Esophagus squamous epithelium (tissue), 4 donors: ENCODE measurements around the gene FNIP2.
"Not testable (repeated sequence)": the region's sequence is repeated elsewhere in the genome, so short reads cannot be mapped to it uniquely, and the experiment has no call there.

Experiments
- POLR2A ChIP-seq, 4 donors: fragments of 450-650 bp; IDR thresholded peaks; one replicate each; pipeline ENCODE4 v1.6.1; 2017; ENCODE audit warnings: antibody characterized with exemption in 4 of 4, mild to moderate bottlenecking in 4 of 4, moderate library complexity in 3 of 4
- TF ChIP-seq, protein P1 (sequence below), 6 experiments: fragments of 450-650 bp in 4 of 6; fragments of 200-600 bp in 2 of 6; sonication (generic) in 2 of 6; IDR thresholded peaks; one replicate each; pipeline ENCODE4 v1.5.1; 2016 to 2019; ENCODE audit warnings: antibody characterized with exemption in 6 of 6, mild to moderate bottlenecking in 4 of 6, moderate library complexity in 4 of 6

DNA sequence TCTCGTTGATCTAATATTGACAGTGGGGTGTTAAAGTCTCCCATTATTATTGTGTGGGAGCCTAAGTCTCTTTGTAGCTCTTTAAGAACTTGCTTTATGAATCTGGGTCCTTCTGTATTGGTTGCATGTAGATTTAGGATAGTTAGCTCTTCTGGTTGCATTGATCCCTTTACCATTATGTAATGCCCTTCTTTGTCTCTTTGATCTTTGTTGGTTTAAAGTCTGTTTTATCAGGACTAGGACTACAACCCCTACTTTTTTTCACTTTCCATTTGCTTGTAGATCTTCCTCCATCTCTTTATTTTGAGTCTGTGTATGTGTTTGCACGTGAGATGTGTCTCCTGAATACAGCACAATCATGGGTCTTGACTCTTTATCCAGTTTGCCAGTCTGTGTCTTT lies 131.6 kb downstream of the FNIP2 start:
- TF ChIP-seq, protein P1, sequence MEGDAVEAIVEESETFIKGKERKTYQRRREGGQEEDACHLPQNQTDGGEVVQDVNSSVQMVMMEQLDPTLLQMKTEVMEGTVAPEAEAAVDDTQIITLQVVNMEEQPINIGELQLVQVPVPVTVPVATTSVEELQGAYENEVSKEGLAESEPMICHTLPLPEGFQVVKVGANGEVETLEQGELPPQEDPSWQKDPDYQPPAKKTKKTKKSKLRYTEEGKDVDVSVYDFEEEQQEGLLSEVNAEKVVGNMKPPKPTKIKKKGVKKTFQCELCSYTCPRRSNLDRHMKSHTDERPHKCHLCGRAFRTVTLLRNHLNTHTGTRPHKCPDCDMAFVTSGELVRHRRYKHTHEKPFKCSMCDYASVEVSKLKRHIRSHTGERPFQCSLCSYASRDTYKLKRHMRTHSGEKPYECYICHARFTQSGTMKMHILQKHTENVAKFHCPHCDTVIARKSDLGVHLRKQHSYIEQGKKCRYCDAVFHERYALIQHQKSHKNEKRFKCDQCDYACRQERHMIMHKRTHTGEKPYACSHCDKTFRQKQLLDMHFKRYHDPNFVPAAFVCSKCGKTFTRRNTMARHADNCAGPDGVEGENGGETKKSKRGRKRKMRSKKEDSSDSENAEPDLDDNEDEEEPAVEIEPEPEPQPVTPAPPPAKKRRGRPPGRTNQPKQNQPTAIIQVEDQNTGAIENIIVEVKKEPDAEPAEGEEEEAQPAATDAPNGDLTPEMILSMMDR (IDR thresholded peaks at IDR 0.05) = not testable (repeated sequence)
- TF ChIP-seq POLR2A (IDR thresholded peaks at IDR 0.05) = not testable (repeated sequence)
